MM.1S (cell line): ENCODE data around the gene PTPRK.

Experiments used
- DNase-seq: peaks from one replicate; pipeline ENCODE4 v3.0.0-alpha.2; 2015
- H2AFZ ChIP-seq: fragments of 300-600 bp; sonication (generic); 2 replicates; pipeline ENCODE4 v1.6.0; 2016; ENCODE audit warnings: antibody characterized with exemption, low read length
- H3F3A ChIP-seq: fragments of 300-600 bp; sonication (generic); 2 replicates; pipeline ENCODE4 v1.6.1; 2016; ENCODE audit warnings: mild to moderate bottlenecking, antibody characterized with exemption, low read length, moderate library complexity, mixed read lengths; ENCODE audit not compliant: insufficient read depth
- H3K27ac ChIP-seq: fragments of 300-600 bp; sonication (generic); 2 replicates; pipeline ENCODE4 v1.5.1; 2016; ENCODE audit warnings: mild to moderate bottlenecking, low read length
- H3K27me3 ChIP-seq: fragments of 300-600 bp; sonication (generic); replicated peaks from 2 replicates; pipeline ENCODE4 v1.6.0; 2016; ENCODE audit warnings: low read length; ENCODE audit not compliant: insufficient read depth
- H3K36me3 ChIP-seq: fragments of 300-600 bp; sonication (generic); replicated peaks from 2 replicates; pipeline ENCODE4 v1.6.1; 2016; ENCODE audit warnings: mild to moderate bottlenecking, low read length, mixed read lengths; ENCODE audit not compliant: insufficient read depth
- H3K4me1 ChIP-seq: fragments of 300-600 bp; sonication (generic); 2 replicates; pipeline ENCODE4 v1.6.1; 2016; ENCODE audit warnings: low read length, mixed read lengths
- H3K4me2 ChIP-seq: fragments of 300-600 bp; sonication (generic); 2 replicates; pipeline ENCODE4 v1.6.0; 2016; ENCODE audit warnings: low read depth, low read length
- H3K4me3 ChIP-seq: fragments of 300-600 bp; sonication (generic); 2 replicates; pipeline ENCODE4 v1.5.1; 2016; ENCODE audit warnings: low read length, mixed read lengths
- H3K79me2 ChIP-seq: fragments of 300-600 bp; sonication (generic); 2 replicates; pipeline ENCODE4 v1.6.1; 2016; ENCODE audit warnings: mixed run types, low read length, mixed read lengths
- H3K9ac ChIP-seq: fragments of 300-600 bp; sonication (generic); 2 replicates; pipeline ENCODE4 v1.6.1; 2016; ENCODE audit warnings: low read length, mixed read lengths
- H3K9me2 ChIP-seq: fragments of 300-600 bp; sonication (generic); replicated peaks from 2 replicates; pipeline ENCODE4 v1.6.1; 2016; ENCODE audit warnings: mild to moderate bottlenecking, low read length, mixed read lengths; ENCODE audit not compliant: insufficient read depth
- H3K9me3 ChIP-seq: fragments of 300-600 bp; sonication (generic); replicated peaks from 2 replicates; pipeline ENCODE4 v1.6.1; 2016; ENCODE audit warnings: mild to moderate bottlenecking, low read length, mixed read lengths; ENCODE audit not compliant: insufficient read depth
- H4K20me1 ChIP-seq: fragments of 300-600 bp; sonication (generic); 2 replicates; pipeline ENCODE4 v1.6.1; 2016; ENCODE audit warnings: mild to moderate bottlenecking, low read length, moderate library complexity, mixed read lengths; ENCODE audit not compliant: insufficient read depth
- CTCF ChIP-seq: fragments of 300-600 bp; sonication (generic); IDR thresholded peaks from 2 replicates; pipeline ENCODE4 v1.5.1; 2016; ENCODE audit warnings: antibody characterized with exemption, low read length, mixed read lengths
- EZH2 ChIP-seq: fragments of 300-600 bp; sonication (generic); optimal IDR thresholded peaks from 2 replicates; pipeline ENCODE3; 2017; ENCODE audit warnings: low read depth, mild to moderate bottlenecking, antibody characterized with exemption, low read length, mixed read lengths
- EZH2phosphoT487 ChIP-seq: fragments of 300-600 bp; sonication (generic); IDR thresholded peaks from 2 replicates; pipeline ENCODE4 v1.6.1; 2018; ENCODE audit warnings: antibody characterized with exemption, low read length

The PTPRK gene

DNA sequence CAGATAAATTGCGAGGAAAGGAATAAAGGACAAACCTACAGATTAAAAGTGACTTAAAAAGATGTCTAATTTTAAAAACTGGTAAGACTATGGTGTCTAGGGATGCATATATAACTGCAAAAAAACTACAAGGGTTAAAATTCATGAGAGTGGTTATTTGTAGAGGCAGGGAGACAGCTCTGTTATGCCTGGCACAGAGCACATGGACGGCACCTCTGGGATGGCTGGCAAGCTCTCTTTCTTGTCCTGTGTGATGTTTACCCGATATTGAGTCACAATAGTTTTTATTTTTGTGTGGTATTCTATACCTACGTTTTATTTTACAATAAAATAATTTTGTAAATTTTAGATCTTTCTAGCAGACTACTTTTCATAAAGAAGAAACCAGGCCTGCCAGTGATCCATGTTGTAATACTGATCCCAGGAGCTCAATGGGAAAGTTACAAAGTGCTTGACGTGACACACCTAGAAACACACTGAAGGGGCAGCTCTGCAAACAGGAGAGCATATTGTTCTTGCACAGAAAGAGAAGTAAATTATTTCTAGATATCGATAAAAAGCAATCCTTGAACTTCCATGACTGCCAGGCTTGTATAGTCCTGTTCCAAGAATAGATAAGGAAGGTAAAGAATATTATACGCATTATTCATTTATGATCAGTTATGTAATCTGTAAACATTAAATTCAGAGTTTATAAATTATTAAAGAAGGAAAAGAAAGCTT lies 290.0 kb downstream of the PTPRK start:
- no peaks in the 10 kb centered on the region for H3K36me3 ChIP-seq
- DNase-seq = no peak
- no peak overlapping the region for H3K27ac ChIP-seq
- no peak overlapping the region for H3K4me3 ChIP-seq
- no peak overlapping the region for H2AFZ ChIP-seq
- no peaks in the 10 kb centered on the region for H3K79me2 ChIP-seq
- H3K4me2 ChIP-seq = no peak overlapping the region
- no peaks in the 10 kb centered on the region for H4K20me1 ChIP-seq
- no peaks in the 10 kb centered on the region for H3K4me1 ChIP-seq
- H3K9me2 ChIP-seq = no peaks in the 10 kb centered on the region
- H3K9ac ChIP-seq = no peak overlapping the region
- no peaks in the 10 kb centered on the region for H3K27me3 ChIP-seq
- no peak for TF ChIP-seq CTCF
- no peak for TF ChIP-seq EZH2phosphoT487
- no peak for TF ChIP-seq EZH2
- no peaks in the 10 kb centered on the region for H3F3A ChIP-seq
- H3K9me3 ChIP-seq = no peaks in the 10 kb centered on the region

- H3F3A ChIP-seq = no peaks in the 10 kb centered on the region
- H3K4me3 ChIP-seq = no peak overlapping the region
- H4K20me1 ChIP-seq = no peaks in the 10 kb centered on the region
- no peaks in the 10 kb centered on the region for H3K36me3 ChIP-seq
- TF ChIP-seq CTCF (no peak), EZH2phosphoT487 (no peak), EZH2 (no peak)
- no peak overlapping the region for H3K4me2 ChIP-seq
- no peaks in the 10 kb centered on the region for H3K4me1 ChIP-seq
- H3K9me3 ChIP-seq = no peaks in the 10 kb centered on the region
- no peak overlapping the region for H3K9ac ChIP-seq
- no peaks in the 10 kb centered on the region for H3K27me3 ChIP-seq
- H3K9me2 ChIP-seq = no peaks in the 10 kb centered on the region
- no peaks in the 10 kb centered on the region for H3K79me2 ChIP-seq
- DNase-seq = no peak
- H3K27ac ChIP-seq = no peak overlapping the region
- no peak overlapping the region for H2AFZ ChIP-seq
Observed at GRCh38 chr6:128225612-128226011, 294.8 kb downstream of the PTPRK start.

GRCh38 chr6:128216917-128217316 lies 303.5 kb downstream of the PTPRK start:
- Histone ChIP-seq H3K4me2 (no peak overlapping the region), H4K20me1 (no peaks in the 10 kb centered on the region), H3K36me3 (no peaks in the 10 kb centered on the region), H3K9me3 (no peaks in the 10 kb centered on the region), H2AFZ (no peak overlapping the region), H3K4me1 (no peaks in the 10 kb centered on the region), H3K79me2 (no peaks in the 10 kb centered on the region), H3K4me3 (no peak overlapping the region), H3K27ac (no peak overlapping the region), H3K9ac (no peak overlapping the region), H3K9me2 (no peaks in the 10 kb centered on the region), H3K27me3 (no peaks in the 10 kb centered on the region), H3F3A (no peaks in the 10 kb centered on the region)
- no peak for TF ChIP-seq EZH2
- no peak for TF ChIP-seq CTCF
- TF ChIP-seq EZH2phosphoT487 = no peak
- DNase-seq = no peak
